ENCODE data around the gene KCTD17.

Gene KCTD17

DNA sequence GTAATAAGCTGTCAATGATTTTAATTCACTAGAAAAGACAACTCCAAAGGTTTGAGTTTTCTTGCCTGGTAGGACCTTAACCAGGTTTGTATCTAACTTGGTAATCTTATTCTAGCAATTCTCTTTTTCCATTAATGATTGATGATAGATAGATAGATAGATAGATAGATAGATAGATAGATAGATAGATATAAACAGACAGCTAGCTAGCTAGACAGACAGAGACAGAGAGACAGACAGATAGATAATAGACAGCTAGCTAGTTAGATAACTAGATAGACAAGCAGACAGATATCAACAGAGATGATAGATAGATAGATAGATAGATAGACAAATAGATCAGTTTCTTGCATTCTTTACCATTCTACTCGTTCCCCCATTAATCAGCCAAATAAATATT, 42.7 kb downstream of the KCTD17 start:
- H3K4me2 ChIP-seq (ENCODE audit: low read depth, low read length, poor library complexity, severe bottlenecking): no peak overlapping the region
- no peaks in the 10 kb centered on the region for H3K27me3 ChIP-seq (ENCODE audit: insufficient read depth, low read length, poor library complexity, severe bottlenecking)
- H3K4me3 ChIP-seq (ENCODE audit: low read length, poor library complexity, severe bottlenecking): no peak overlapping the region
- no peaks in the 10 kb centered on the region for H3F3A ChIP-seq (ENCODE audit: low read depth)
- H3K9me3 ChIP-seq (ENCODE audit: insufficient read depth, low read depth, low read length): no peaks in the 10 kb centered on the region
- H3K9me2 ChIP-seq (replicated peaks; ENCODE audit: low read depth, low read length): no peaks in the 10 kb centered on the region
- no peaks in the 10 kb centered on the region for H3K79me2 ChIP-seq (ENCODE audit: insufficient read depth, low read length)
- TF ChIP-seq, protein P1, sequence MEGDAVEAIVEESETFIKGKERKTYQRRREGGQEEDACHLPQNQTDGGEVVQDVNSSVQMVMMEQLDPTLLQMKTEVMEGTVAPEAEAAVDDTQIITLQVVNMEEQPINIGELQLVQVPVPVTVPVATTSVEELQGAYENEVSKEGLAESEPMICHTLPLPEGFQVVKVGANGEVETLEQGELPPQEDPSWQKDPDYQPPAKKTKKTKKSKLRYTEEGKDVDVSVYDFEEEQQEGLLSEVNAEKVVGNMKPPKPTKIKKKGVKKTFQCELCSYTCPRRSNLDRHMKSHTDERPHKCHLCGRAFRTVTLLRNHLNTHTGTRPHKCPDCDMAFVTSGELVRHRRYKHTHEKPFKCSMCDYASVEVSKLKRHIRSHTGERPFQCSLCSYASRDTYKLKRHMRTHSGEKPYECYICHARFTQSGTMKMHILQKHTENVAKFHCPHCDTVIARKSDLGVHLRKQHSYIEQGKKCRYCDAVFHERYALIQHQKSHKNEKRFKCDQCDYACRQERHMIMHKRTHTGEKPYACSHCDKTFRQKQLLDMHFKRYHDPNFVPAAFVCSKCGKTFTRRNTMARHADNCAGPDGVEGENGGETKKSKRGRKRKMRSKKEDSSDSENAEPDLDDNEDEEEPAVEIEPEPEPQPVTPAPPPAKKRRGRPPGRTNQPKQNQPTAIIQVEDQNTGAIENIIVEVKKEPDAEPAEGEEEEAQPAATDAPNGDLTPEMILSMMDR (conservative IDR thresholded peaks at IDR 0.05; ENCODE audit: low read length): no peak
- TF ChIP-seq EZH2phosphoT487 (IDR thresholded peaks at IDR 0.05; ENCODE audit: borderline replicate concordance): no peak
- no peaks in the 10 kb centered on the region for H3K4me1 ChIP-seq (ENCODE audit: insufficient read depth, low read length, poor library complexity, severe bottlenecking)
- H3K9ac ChIP-seq (ENCODE audit: low read depth, low read length, poor library complexity, severe bottlenecking): no peak overlapping the region
- H3K36me3 ChIP-seq (ENCODE audit: insufficient read depth, low read length): no peaks in the 10 kb centered on the region
- no peak overlapping the region for H2AFZ ChIP-seq (ENCODE audit: low read length)
- H4K20me1 ChIP-seq (ENCODE audit: insufficient read depth, low read length, poor library complexity, severe bottlenecking): no peaks in the 10 kb centered on the region

GRCh38 chr22:37095113-37095512, 43.6 kb downstream of the KCTD17 start:
- Histone ChIP-seq H2AFZ (ENCODE audit: low read length) (no peak overlapping the region), H3K9me2 (replicated peaks; ENCODE audit: low read depth, low read length) (no peaks in the 10 kb centered on the region), H3K79me2 (ENCODE audit: insufficient read depth, low read length) (no peaks in the 10 kb centered on the region), H4K20me1 (ENCODE audit: insufficient read depth, low read length, poor library complexity, severe bottlenecking) (no peaks in the 10 kb centered on the region), H3K4me2 (ENCODE audit: low read depth, low read length, poor library complexity, severe bottlenecking) (no peak overlapping the region), H3F3A (ENCODE audit: low read depth) (no peaks in the 10 kb centered on the region), H3K9ac (ENCODE audit: low read depth, low read length, poor library complexity, severe bottlenecking) (no peak overlapping the region), H3K4me3 (ENCODE audit: low read length, poor library complexity, severe bottlenecking) (no peak overlapping the region), H3K9me3 (ENCODE audit: insufficient read depth, low read depth, low read length) (no peaks in the 10 kb centered on the region), H3K36me3 (ENCODE audit: insufficient read depth, low read length) (no peaks in the 10 kb centered on the region), H3K27me3 (ENCODE audit: insufficient read depth, low read length, poor library complexity, severe bottlenecking) (no peaks in the 10 kb centered on the region), H3K4me1 (ENCODE audit: insufficient read depth, low read length, poor library complexity, severe bottlenecking) (no peaks in the 10 kb centered on the region)
- TF ChIP-seq, protein P1 (conservative IDR thresholded peaks at IDR 0.05; ENCODE audit: low read length): no peak
- TF ChIP-seq EZH2phosphoT487 (IDR thresholded peaks at IDR 0.05; ENCODE audit: borderline replicate concordance): no peak

DNA sequence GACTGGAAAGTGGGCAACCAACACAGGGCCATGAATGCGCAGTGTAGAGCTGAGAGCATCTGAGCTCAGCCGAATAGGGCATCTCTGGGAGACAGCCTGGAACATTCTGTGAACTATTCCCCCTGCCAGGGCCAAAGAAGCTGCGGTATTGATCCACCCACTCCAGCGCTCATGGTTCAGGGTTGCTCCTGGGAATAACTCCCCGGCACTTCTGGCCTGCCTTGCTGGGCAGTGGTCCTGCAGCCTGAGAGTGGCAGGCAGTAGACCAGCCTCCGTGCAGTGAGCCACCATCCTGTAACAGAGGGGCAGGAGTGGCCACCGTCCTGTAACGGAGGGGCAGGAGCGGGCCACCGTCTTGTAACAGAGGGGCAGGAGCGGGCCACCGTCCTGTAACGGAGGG, 45.8 kb downstream of the KCTD17 start:
- H3K9ac ChIP-seq (ENCODE audit: low read depth, low read length, poor library complexity, severe bottlenecking): no peak overlapping the region
- no peaks in the 10 kb centered on the region for H3K79me2 ChIP-seq (ENCODE audit: insufficient read depth, low read length)
- H2AFZ ChIP-seq (ENCODE audit: low read length): no peak overlapping the region
- no peak for TF ChIP-seq EZH2phosphoT487 (IDR thresholded peaks at IDR 0.05; ENCODE audit: borderline replicate concordance)
- TF ChIP-seq, protein P1 (conservative IDR thresholded peaks at IDR 0.05; ENCODE audit: low read length): no peak
- no peaks in the 10 kb centered on the region for H3F3A ChIP-seq (ENCODE audit: low read depth)
- H3K9me2 ChIP-seq (replicated peaks; ENCODE audit: low read depth, low read length): no peaks in the 10 kb centered on the region
- no peak overlapping the region for H3K4me2 ChIP-seq (ENCODE audit: low read depth, low read length, poor library complexity, severe bottlenecking)
- H3K4me1 ChIP-seq (ENCODE audit: insufficient read depth, low read length, poor library complexity, severe bottlenecking): peaks cover 6% of the 10 kb centered on the region
- no peaks in the 10 kb centered on the region for H3K9me3 ChIP-seq (ENCODE audit: insufficient read depth, low read depth, low read length)
- H3K4me3 ChIP-seq (ENCODE audit: low read length, poor library complexity, severe bottlenecking): no peak overlapping the region
- H3K36me3 ChIP-seq (ENCODE audit: insufficient read depth, low read length): no peaks in the 10 kb centered on the region
- H3K27me3 ChIP-seq (ENCODE audit: insufficient read depth, low read length, poor library complexity, severe bottlenecking): no peaks in the 10 kb centered on the region
- no peaks in the 10 kb centered on the region for H4K20me1 ChIP-seq (ENCODE audit: insufficient read depth, low read length, poor library complexity, severe bottlenecking)

All from Loucy (cell line).